GM15510 (cell line): ENCODE measurements around the gene SGK1.

ENCODE experiments used
- POLR2A ChIP-seq: IDR thresholded peaks from 3 replicates; pipeline ENCODE4 v1.6.1; 2011; ENCODE audit warnings: borderline replicate concordance; ENCODE audit not compliant: insufficient read length; ENCODE audit errors: extremely low read depth

The SGK1 gene

DNA sequence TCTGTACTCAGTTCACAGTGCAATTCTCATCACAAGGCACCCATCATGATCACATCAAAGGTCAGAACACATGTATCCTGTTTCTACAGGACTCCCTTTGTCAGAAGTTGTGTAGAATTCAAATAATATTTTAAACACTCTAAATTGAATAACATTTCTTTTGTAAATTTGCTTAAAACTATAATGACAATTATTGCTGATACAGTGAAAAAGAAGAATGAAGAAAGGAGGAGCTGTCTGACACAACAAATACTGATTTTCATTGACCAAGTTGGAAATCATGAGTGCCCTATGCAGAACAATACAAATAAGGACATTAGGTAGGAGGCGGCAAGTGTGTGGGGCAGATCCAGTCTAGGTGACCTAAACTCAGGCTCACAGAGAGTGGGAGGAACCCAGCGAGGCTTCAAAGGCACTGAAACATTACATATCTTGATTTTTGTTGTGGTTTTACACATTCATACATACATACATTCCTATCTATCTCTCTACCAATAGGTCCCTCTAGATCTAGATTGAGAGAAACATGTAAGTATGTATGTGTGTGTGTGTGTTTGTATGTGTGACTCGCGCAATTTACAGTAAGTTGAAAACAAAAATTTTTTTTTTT is 186.3 kb downstream of the SGK1 start:
- TF ChIP-seq POLR2A: no peak

DNA sequence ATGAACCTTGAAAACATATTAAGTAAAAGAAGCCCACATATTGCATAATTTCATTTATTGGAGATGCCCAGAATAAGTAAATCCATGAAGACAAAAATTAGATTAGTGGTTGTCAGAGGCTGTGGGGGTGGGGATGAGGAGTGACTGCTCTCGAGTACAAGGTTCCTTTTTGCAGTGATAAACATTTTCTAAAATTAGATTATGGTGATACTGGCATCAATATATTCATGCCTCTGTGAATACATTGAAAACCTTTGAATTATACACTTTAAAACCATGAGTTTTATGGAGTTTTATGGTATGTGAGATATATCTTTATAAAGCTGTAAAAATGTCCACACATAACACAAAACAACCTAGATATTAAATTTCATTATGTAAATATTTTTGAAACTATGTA is 189.8 kb downstream of the SGK1 start:
- no peak for TF ChIP-seq POLR2A

DNA sequence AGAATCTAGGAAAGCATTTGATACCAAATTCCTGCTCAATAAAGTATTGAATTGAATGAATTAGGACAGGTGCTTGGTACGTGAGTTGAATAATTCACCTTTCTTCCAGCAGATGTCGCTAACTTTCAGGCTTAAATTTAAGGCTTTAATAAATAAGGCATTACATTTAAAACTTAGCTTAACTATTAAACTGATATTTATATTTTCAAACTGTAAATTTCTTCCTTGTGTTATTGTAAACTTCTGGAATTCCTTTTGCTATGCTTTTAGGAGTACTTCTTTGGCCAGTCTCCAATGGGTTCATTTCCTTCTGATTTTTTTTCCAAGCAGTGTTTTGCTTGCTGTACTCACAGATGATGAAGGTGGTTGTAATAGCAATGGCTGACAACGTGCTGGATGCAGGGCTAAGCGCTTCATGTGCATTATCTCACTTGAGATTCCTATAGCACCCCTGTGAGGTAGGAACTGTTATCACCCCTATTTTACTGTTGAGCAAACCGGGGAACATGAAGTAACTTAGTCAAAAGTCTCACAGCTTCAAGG is 194.2 kb downstream of the SGK1 start:
- no peak for TF ChIP-seq POLR2A

DNA sequence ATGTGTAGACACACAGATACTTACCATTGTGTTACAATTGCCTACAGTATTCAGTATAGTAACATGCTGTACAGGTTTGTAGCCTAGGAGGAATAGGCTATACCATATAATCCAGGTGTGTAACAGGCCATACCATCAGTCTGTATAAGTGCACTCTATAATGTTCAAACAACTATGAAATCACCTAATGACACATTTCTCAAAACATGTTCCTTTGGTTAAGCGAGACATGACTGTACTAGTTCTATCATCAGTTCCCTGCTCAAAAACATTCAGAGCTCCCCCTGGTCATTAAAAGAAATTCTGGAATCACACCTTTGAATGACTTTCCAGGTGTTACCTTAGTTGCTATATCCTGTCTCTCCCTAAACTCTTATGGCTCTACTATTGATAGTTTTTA is 195.1 kb downstream of the SGK1 start:
- no peak for TF ChIP-seq POLR2A

DNA sequence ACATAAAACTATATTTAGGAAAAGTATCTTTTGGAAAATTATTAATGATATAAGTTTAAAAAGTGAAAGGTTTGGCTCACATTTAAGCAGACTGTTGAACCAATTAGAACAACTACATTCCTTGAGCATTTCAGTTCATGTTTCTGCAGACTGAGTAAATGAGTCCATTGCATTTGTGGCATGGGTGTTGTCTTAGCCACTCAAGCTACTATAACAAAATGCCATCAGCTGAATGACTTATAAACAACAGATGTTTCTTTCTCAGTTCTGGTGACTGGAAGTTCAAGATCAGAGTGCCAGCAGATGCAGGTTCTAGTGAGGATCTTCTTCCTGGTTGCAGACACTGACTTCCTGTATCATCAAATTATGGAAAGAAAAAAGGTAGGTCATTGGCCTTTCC is 198.4 kb downstream of the SGK1 start:
- TF ChIP-seq POLR2A: no peak
